Stimulated activated CD8-positive, alpha-beta memory T cell treated with anti-CD3 and anti-CD28 coated beads, Interleukin-15, amount 100 ng/mL, for 1 hour (primary cell): ENCODE measurements around the gene VWCE.

Experiments
- DNase-seq: peaks from one replicate; pipeline ENCODE4 v3.0.0-alpha.2; 2020; ENCODE audit warnings: low read depth

VWCE gene, protein sequence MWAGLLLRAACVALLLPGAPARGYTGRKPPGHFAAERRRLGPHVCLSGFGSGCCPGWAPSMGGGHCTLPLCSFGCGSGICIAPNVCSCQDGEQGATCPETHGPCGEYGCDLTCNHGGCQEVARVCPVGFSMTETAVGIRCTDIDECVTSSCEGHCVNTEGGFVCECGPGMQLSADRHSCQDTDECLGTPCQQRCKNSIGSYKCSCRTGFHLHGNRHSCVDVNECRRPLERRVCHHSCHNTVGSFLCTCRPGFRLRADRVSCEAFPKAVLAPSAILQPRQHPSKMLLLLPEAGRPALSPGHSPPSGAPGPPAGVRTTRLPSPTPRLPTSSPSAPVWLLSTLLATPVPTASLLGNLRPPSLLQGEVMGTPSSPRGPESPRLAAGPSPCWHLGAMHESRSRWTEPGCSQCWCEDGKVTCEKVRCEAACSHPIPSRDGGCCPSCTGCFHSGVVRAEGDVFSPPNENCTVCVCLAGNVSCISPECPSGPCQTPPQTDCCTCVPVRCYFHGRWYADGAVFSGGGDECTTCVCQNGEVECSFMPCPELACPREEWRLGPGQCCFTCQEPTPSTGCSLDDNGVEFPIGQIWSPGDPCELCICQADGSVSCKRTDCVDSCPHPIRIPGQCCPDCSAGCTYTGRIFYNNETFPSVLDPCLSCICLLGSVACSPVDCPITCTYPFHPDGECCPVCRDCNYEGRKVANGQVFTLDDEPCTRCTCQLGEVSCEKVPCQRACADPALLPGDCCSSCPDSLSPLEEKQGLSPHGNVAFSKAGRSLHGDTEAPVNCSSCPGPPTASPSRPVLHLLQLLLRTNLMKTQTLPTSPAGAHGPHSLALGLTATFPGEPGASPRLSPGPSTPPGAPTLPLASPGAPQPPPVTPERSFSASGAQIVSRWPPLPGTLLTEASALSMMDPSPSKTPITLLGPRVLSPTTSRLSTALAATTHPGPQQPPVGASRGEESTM

DNA sequence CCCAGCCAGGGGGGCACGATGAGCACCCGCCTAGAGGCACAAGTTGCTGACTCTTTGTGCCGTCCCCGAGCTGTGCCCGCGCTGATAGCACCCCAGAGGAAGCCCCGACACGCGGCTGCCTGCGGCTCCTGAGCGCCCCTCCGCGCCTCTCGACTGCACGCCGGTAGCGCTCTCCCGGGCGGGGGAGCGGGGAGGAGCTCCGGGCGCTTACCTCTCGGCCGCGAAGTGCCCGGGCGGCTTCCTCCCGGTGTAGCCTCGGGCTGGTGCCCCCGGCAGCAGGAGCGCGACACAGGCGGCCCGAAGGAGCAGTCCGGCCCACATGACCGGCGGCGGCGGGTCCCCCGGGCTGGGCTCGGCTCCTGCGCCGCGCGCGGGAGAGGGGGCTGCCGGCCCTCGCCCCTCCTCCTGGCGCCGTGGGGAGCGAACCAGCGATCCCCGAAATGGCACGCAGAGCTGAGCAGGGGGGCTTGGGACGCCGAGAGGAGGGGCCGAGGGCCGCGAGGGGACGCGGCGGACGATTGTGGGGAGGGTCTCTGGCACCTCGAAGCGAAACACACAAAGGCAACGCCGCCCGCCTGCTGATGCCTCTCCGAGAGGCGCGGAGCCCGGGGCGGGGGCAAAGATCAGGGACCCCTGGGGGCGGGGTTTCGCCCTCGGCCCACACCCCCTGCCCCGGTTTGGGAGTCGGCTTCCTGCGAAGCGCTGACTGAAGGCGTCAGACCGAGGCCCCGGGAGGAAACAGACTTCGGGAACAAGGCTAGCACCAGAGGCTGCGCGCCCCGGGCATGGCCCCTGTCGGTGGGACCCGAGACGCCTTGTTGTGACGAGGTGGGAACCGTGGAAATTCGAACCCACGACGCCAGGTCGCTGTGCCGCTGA lies at the start of gene VWCE:
Gene VWCE, minus strand, starts transcription at position 600 of the 879 bp plus-strand sequence. Its CDS starts 279 bp downstream, at position 321.
- DNase-seq: peak; percentile 15

DNA sequence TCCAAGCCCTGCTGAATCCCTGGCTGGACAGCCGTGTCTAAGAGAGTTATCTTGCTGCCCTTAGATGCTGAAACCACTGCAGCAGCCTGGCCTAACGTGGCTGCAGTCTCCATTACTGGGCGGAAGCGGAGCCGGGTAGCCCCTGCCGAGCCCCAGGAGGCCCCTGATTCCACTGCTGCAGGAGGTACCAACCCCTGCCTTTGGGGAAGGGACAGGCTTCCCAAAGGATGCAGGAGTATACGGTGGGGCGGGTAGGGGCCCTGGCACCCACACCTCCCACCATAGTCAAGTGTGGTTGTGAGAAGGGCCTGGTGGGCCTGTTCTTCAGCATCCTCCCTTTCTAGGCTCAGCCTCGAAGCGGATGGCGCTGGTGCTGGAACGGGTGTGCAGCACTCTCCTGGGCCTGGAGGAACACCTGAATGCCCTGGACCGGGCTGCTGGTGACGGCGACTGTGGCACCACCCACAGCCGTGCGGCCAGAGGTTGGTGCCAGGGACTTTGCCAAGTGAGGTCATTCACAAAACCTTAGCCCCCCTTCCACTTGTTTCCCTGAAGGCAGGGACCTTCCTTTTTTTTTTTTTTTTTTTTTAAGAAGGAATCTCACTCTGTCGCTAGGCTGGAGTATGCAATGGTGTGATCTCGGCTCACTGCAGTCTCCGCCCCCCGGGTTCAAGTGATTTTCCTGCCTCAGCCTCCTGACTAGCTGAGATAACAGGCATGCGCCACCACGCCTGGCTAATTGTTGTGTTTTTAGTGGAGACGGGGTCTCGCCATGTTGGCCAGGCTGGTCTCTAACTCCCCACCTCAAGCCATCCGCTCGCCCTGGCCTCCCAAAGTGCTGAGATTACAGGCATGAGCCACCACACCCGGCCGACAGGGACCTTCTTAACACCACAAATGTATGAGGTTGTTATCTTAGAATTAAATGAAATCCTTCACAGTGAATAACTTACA lies 49.0 kb upstream of the VWCE start:
- DNase-seq: no peak

DNA sequence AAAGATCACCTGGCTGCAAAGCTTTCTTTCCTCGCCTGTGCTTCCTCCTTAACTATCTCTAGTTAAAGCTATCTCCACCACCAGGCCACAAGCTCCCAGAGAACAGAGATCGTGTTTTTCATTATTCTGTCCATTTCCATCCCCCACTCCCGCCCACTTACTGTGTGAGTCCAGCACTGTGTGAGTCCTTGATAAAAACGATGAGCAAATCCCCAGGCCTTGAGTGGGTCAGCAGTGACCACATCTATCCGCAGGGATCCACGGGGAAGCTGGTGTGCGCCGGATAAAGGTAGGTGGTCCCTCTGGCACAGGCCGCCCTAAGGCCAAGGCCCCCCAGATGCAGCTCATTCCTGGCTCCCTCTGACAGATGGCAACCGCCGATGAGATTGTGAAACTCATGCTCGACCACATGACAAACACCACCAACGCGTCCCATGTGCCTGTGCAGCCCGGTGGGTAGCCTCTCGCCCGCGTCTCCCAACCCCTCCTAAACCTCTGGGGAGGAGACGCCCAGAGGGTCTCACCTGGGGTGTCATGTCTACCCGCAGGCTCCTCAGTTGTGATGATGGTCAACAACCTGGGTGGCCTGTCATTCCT lies 47.2 kb upstream of the VWCE start:
- DNase-seq: no peak

DNA sequence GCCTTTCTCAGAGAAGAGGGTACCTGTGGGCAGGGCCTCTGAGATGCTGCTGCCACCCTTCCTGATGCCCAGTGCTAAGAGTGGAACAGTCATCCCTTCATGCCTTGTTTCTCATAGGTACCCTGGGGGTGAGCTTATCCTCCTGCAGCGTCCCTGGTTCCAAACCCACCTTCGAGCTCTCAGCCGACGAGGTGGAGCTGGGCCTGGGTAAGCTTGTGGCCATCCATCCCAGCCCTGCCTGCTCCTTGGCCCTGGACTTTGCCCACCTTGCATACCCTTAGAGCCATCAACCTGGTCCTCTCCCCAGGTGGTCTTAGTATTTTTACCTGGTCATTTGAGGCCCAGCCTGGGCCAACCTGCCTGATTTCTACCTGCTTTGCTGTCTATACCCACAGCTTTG lies 46.6 kb upstream of the VWCE start:
- no peak for DNase-seq

DNA sequence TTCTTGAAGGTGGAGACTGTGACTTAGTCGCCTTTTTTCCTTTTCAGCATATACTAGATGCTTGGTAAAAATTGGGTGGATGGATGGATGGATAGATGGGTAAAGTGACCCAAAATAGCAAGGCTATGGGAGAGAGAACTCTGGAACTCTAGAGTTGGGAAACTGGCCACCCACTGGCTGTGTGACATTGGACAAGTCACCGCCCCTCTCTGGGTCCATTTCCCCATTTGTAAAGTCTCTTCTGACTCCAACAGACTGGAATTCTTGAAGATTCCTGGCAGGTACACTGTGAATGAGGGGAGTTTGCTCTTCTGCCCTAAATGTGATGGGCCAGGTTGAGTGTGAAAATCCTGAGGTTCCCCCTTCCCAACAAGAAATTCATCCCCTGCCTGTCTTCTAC lies 45.9 kb upstream of the VWCE start:
- DNase-seq: no peak

DNA sequence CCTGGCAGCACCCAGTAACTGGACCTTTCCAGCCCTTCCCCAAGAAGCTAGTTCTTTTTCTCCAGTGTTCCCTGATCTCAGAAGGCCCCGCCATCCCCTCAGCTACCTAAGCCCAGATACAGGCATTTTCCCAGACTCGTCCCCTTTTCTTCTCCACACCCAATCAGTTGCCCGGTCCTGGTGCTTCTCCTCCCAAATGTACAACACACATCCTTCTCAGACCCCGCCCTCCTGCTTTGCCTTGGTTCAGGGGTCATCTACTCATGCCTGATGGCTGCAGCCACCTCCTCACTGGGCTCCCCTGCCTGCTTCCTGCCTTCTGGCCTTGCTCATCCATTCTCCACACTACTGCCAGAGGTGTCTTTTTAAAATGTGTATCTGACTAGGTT lies 44.4 kb upstream of the VWCE start:
- no peak for DNase-seq

DNA sequence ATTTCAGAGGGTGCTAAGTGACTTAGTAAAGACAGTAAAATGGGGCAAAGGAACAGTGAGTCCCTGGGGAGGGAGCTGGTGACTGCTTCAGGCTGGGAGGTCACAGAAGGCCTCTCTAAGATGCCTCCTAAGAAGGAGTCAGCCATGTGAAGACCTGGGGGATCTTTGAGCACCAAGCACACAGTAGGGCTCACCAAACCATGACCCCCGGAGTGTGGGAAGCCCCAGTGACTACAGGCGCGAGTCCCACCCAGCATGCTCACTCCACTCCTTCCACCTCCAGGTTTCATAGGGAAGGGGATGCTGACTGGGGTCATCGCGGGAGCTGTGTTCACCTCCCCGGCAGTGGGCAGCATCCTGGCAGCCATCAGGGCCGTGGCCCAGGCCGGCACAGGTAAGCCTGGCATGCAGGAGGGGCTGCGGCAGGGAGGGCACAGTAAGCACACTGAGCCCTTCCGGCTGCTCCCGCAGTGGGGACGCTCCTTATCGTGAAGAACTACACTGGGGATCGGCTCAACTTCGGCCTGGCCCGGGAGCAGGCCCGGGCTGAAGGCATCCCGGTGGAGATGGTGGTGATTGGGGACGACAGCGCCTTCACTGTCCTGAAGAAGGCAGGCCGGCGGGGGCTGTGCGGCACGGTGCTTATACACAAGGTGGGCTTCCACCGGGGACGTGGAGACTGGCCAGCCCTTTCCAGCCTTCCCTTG lies 43.8 kb upstream of the VWCE start:
- DNase-seq: no peak

DNA sequence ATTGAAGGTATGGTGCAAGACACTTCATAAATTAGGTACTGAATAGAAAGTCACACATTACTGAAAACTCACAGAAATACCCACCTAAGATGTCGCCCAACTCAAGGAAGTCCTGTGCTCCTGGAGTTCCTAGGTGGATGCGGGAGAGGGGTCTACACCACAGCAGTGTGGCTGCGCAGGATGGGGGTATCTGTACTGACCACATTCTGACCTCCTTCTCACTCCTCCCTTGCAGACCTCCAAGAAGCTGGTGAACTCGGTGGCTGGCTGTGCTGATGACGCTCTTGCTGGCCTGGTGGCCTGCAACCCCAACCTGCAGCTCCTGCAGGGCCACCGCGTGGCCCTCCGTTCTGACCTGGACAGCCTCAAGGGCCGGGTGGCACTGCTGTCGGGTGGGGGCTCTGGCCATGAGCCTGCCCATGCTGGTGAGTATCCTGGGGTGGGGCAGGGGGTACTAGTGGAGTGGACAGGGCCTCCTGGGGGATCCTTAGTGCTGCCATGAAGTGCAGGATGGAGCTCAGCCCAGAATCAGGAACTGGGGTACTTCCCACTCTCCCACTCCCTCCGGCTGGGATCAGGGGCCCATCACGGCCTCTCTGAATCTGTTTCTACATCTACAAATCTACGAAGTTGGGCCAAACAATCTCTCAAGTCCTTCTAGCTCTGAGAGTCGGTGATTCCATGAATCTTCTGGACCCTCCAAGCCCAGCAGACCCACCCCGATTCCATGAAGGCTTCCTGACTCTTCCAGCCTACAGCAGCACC lies 42.8 kb upstream of the VWCE start:
- DNase-seq: no peak

DNA sequence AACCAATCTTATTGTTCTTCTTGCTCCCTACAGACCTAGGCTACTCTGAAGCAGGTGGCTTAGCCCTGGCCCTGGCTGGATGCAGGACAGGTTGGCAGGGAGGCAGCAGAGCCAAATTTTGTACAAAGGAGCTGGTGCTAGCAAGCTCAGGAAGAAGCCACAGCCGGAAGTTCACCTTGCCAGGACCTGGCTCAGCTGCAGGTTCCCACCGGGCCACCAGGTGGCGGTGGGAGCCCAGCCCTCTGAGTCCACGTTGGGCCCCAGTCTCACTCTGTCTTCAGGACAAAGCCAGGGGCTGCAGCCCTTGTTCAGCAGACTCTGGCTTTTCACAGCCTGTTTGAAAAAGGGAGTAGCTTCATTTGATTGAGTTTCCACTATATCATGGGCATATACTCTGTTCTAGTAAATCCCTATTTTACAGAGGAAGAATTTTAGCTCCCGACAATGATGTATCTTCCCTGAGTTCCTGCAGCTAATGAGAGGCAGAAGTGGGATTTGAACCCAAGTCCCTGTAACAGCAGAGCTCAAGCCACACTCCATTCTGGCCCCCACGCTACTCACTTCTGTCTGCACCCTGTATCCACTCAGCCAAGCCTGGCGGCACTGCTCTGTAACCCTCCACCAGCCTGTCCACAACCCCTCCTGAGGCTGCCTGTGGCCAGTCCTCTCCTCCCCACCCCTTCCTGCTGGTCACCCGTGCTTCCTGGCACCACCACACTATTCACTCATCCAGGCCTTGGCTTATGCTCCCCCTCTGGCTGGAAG lies 41.2 kb upstream of the VWCE start:
- DNase-seq: peak; percentile 50

DNA sequence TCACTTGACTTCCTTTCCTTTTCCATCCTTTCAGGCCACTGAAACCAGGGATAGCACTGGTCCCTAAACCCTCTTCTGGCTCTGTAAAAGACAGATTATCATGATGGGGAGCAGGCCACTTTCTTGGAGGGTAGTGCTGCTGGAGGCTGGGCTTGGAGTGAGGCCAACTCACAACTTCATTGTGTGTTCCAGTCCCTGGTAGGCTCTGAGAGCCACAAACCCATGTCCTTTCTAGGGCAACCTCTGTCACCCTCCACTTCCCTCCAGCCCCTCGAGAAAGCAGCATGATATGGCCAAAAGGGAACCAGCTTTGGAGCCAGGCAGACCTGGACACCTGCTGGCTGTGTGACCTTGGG lies 40.2 kb upstream of the VWCE start:
- no peak for DNase-seq

DNA sequence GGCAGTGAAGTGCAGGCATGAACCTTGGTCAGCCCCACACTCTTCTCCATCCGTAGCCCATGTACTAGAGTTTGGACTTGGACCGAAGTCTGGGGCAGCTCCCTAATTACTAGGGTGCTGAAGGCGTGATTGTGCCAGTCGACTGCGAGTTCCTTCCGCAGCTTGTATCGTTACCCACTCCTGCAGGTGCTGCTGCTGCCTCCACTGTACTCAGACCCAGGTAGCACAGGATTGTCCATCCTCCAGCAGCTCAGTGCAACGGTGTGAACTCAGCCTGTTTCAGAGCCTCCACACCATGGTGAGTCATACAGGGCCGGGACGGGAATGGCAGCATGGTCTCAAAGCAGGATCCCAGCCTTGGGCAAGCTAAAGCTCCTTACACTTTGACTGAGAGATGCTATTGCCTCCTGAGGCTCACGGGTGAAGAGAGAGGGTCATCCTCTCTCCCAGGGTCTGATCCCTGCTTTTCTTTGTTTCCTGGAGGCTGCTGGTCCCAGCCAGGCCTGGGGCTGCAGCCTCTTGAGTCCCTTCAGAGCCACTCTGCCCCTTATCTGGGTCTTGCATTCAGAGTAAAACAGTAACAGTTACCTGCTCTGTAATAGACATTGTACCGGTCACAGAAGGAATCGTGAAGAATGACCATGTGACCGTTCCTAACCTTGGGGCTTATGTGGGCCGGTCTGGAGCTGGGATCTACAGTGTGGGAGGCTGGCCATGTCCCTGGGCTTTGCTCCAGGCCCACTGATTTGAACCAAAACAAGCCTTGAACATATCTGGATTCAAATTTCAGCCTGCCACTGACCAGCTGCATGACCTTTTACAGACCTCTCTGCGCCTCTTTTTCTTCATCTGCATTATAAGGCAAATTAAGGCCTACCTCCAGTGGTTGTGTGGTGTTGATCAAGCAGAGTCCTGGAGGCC lies 39.6 kb upstream of the VWCE start:
- no peak for DNase-seq

DNA sequence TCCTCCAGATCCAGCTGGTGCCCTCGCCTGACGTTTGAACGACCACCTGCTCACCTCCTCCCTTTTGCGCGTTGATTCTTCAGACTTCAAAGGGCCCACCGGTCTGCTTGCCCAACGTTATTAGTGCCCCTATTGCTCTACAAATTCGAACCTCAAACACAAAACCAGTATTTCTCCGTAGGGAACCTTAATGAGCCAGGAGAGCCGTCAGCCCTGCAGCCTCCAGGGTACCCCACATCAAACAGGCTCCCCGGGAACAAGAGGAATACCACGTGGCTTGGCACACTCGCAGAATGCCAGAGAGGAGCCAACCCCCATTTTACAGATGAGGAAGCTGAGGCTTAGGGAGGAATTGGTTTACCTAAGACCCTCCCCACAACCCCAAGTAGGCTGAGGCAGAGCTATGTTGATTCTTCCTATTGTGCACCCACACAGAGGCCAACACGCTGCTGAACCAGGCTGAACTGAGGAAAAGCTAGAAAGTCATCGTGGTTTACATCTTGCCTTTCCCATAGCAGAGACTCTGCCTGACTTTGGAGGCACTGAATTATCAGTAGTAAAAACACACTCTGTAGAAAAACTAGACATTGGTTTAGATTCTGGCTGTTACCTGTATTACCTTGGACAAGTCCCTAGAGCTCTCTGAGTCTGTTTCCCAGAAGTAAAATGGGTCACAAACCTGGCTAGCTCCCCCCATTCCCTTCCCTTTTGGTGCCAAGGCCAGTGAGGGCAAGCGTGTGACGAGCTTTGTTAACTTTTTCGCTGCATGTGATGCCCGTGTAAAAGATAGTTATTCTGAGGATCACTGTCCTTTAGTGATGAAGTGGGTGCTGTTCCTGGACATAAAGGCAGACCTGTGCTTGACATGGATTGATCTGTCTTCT lies 38.7 kb upstream of the VWCE start:
- DNase-seq: no peak

DNA sequence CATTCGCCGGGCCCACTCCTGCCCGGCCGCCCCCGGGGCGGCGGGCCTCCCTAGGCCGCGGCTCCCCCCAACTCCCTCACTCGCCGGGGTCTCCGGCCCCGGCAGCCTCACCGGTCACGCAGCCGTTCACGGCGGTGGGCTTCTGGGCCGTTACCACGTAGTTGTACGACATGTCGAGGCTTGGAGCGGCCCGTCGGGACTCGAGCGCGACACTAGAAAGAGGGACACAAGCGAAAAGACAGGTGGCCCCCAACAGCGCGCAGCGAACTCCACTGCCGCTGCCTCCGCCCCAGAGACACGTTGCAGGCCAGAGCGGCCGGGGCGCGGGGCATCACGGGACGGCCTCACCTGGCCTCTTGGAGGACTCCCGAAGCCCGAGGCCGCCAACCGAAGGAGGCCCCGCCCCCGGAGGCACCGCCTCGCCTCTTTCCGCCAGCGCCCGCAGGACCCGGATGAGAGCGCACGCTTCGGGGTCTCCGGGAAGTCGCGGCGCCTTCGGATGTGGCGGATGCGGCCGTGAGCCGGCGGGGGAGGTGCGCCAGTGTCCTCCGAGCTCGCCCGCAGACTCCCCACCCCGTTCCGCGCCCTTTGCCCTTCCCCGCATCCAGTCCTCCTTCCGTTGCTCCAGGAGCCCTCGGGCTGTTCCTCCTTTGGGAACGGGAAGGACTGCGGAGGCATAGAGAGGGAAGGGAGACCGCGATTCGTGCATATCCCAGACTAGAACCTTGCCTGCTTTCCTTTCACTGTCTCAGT lies 37.9 kb upstream of the VWCE start, which contains the start of the genes DDB1 and TKFC:
Gene DDB1, minus strand, starts transcription at position 309 of the 753 bp plus-strand sequence. Its CDS starts 137 bp downstream, at position 172.
Gene TKFC, plus strand, starts transcription at position 432 of the 753 bp plus-strand sequence. CDS start 1,501 bp downstream, outside the sequence.
- DNase-seq: peak; percentile 90

DNA sequence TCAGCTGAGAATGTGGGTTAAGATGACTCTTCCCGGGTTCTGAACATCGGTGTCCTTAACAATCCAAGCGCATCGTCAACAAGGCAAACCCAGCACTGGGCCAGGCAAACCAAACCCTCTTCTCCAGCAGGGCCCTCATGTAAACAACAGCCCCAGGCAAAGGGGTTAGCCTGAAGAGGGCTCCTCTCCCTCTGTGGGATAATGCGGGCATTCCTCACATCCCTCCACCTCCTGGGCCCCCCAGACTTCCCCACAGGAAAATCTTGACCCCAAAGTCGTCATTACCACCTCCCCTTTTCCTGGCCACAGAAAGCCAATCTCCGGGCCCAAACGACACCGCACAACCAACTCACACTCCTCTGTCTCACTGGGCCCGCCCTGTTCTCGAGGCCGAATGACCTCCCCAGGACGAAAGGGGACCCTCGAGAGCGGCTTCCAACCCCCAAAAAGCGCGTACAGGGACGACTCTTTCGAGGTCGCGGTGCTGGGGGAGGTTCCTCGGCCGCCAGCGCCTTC lies 37.2 kb upstream of the VWCE start:
- no peak for DNase-seq

DNA sequence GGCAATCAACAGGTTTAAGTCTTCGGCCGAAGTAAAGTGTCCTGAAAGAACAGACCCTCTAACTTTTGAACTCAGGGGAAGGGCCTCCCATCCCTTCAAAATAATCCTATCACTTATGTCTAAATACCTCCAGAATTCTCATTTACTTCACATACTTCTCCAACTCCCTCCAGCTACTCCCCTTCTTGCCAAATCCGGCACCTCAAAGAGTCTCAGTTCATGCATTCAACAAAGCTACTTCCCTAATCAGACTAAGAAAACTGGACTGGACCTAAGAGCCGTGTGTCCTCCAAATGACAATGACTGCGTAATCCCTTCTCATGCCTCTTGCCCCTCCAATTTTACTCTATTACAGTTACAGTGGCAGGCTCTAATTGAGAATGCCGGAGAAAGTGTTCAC lies 36.5 kb upstream of the VWCE start:
- no peak for DNase-seq
